GM21381 (cell line): ENCODE measurements around the gene SLC34A3.
"Not testable (repeated sequence)": the region's sequence is repeated elsewhere in the genome, so short reads cannot be mapped to it uniquely, and the experiment has no call there.

Experiments used
- ATAC-seq: cut with Tn5 transposase; IDR thresholded peaks from one replicate; pipeline ENCODE4 v1.9.1; 2021; ENCODE audit warnings: mild to moderate bottlenecking, moderate library complexity; ENCODE audit not compliant: unreplicated experiment

Gene SLC34A3

DNA sequence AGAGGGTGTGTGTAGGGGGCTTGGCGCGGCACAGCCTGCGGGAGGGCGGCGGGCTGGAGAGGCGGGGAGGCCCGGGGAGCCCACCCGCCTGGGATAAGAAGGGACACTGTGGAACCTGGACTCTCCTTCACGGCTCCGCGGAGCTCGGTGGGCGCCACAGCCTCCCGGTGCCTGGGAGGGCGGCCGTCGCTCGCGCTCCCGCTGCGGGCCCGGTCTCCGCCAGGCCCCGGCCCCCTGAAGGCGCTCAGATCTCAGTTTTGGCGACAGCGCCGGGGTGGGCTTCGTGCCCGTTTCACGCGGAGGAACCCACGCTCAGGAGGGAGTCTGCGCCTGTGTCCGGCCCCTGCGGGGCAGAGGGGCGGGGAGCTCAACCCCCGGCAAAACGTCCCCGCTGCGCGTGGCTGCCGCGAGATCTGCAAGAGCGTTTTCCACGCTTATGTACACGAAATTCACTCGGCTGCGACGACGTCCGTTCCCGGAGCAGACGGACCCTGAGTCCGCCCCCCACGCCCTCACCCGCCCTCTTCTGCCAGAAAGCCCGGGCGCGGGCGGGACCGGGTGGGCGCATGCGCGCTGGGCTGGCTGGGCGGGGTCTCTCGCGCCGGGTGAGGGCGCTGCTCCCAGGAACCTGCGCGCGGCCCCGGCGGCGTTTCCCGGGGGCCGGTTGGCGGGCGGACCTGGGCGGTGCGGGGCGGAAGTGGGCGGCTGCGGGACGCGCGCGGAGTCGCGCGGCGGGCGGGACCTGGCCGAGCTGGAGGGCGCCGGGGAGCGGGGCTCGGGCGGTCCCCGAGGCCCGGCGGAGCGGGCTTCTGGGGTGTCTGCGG, 24.1 kb downstream of the SLC34A3 start, which contains the start of gene NELFB:
TSS of gene NELFB (plus strand) at position 704 of the 824 bp plus-strand sequence.
- ATAC-seq: peak; percentile 81

DNA sequence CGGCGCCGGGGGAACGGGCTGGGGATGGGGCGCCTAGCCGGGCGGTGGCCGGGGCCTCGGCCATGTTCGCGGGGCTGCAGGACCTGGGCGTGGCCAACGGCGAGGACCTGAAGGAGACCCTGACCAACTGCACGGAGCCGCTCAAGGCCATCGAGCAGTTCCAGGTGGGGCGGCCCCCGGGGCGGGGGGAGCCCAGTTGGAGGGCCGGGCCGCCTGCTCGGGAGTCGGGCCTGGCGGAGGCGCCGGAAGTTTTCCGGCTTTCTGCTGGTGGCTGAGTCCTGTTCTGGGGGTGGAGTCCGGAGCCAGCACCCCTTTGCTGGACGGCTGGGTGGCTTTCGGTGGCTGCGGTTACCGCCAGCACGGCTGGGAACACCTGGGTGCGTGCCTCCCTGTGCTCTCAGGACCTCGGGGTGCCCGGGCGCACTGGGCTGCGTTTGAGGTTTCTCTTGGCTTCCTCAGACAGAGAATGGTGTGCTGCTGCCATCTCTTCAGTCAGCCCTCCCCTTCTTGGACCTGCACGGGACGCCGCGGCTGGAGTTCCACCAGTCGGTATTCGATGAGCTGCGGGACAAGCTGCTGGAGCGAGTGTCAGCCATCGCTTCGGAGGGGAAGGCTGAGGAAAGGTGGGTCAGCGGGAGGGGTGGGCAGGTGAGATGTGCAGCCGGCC, 24.9 kb downstream of the SLC34A3 start:
- ATAC-seq: no peak

DNA sequence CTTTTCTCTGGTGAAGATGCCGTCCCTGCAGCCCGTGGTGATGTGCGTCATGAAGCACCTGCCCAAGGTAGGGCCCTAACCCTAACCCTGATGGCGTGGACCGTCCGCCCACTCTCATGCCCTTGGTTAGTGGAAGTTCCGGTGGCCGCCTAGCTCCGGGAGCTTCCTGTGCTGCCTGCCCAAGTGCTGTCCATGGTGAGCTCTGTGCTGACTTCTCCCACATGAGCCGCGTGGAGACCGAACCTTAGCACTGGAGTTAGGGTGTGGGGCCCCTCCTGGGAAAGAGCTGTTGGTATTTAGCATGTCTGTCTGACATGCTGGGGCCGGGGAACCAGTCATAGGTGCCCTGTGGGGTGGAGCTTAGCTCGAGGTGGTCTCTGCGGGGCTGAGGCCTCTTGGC, 25.7 kb downstream of the SLC34A3 start:
- ATAC-seq: no peak

DNA sequence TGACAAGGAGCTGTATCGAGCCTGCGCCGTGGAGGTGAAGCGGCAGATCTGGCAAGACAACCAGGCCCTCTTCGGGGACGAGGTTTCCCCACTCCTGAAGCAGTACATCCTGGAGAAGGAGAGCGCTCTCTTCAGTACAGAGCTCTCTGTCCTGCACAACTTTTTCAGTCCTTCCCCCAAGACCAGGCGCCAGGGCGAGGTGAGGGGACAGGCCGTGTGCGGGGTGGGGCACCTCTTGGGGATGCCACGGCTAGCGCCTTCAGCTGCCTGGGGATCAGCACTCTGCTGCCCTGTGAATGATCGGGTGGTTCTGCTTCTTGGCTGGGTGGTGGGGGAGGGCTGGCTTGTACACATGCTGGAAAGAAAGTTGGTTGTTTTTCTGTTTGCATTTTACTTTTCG, 26.2 kb downstream of the SLC34A3 start:
- ATAC-seq: no peak

DNA sequence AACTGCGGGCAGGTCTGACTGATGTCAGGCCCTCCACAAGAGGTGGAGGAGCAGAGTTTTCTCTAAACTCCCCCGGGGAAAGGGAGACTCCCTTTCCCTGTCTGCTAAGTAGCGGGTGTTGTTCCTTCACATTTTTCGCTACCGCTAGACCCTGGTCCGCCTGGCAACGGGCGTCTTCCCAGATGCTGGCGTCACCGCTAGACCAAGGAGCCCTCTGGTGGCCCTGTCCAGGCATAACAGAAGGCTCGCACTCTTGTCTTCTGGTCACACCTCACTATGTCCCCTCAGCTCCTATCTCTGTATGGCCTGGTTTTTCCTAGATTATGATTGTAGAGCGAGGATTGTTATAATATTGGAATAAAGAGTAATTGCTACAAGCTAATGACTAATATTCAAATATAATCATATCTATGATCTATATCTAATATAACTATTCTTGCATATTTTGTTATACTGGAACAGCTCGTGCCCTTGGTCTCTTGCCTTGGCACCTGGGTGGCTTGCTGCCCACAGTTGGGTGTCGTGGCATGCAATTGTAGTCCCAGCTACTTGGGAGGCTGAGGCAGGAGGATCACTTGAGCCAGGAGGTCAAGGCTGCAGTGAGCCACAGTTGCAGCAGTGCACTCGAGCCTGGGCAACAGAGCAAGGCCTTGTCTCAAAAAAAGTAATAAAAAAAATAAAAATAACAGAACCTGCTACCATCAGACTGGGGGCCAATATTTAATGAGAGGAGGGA, 31.6 kb downstream of the SLC34A3 start:
- ATAC-seq: not testable (repeated sequence)

DNA sequence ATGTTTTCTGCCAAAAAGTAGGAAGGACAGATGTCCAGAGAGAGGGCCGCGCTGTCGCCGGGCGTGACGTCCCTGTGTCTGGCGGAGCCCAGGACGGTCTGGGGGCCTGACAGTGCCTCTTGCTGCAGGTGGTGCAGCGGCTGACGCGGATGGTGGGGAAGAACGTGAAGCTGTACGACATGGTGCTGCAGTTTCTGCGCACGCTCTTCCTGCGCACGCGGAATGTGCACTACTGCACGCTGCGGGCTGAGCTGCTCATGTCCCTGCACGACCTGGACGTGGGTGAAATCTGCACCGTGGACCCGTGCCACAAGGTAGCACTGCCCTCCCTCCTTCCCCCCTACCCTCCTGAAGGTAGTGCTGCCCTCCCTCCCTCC, 32.2 kb downstream of the SLC34A3 start:
- ATAC-seq: no peak

DNA sequence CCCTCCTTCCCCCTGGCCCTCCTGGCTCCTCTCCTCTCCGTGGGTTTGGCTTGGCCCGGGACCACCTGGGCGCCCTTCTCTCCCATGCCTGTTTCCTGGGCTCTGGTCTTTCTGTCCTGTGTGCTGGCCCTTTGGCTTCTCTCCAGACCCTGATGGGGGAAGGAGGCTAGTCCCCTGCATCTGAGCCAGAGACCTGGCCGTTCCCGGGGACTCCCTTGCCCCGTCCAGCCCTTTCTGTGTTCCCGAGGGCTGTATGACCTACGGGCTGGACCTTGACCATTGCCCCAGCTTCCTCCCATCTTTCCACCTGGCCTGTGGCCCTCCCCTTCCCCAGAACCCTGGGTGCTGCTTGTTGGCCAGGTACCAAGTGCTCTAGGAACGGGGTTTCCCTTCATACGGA, 32.8 kb downstream of the SLC34A3 start:
- no peak for ATAC-seq

DNA sequence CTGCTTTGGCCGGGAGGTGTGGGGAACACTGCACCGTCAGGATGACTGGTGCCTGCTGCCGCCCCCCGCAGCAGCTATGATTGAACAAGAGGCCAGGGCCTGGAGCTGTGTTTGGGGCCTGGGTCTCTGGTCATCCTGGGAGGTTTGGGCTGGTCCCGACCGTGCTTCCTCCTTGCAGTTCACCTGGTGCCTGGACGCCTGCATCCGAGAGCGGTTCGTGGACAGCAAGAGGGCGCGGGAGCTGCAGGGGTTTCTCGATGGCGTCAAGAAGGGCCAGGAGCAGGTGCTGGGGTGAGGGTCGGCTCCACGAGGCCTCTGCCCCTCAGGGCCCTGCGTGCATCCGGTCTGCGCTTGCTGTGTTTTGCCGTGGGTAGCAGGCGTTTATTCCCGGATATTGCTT, 33.4 kb downstream of the SLC34A3 start:
- ATAC-seq: no peak

DNA sequence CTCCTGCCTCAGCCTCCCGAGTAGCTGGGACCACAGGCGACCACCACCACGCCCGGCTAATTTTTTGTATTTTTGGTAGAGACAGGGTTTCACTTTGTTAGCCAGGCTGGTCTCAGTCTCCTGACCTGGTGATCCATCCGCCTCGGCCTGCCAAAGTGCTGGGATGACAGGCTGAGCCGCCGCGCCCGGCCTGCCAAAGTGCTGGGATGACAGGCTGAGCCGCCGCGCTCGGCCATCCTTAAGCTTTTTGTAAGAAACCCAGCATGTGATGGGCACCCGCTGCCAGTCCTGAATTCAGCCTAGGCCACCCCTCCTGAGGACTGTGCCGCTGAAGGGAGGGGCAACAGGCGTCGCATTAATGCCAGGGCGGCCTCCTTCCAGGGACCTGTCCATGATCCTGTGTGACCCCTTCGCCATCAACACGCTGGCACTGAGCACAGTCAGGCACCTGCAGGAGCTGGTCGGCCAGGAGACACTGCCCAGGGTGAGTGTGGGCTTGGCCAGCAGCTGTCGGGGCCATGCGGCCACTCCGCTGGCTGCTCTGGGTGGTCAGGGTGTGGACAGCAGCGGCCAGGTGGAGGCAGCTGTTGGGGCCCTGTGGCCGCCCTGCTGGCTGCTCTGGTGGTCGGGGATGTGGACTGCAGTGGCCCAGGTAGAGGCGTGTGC, 34.9 kb downstream of the SLC34A3 start:
- ATAC-seq: no peak

DNA sequence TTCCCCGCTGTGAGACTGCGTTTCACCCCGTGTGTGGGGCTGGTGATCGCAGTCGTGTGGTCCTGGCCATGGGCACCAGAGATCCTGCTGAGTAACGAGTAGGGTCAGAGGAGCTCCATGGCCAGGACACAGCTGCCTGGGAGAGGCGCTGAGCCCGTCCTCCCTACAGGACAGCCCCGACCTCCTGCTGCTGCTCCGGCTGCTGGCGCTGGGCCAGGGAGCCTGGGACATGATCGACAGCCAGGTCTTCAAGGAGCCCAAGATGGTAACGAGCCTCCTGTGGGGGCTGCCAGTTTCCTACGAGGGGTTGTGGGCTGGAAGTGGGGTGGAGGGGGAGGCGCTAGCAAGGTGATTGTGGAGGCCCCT, 35.4 kb downstream of the SLC34A3 start:
- no peak for ATAC-seq

DNA sequence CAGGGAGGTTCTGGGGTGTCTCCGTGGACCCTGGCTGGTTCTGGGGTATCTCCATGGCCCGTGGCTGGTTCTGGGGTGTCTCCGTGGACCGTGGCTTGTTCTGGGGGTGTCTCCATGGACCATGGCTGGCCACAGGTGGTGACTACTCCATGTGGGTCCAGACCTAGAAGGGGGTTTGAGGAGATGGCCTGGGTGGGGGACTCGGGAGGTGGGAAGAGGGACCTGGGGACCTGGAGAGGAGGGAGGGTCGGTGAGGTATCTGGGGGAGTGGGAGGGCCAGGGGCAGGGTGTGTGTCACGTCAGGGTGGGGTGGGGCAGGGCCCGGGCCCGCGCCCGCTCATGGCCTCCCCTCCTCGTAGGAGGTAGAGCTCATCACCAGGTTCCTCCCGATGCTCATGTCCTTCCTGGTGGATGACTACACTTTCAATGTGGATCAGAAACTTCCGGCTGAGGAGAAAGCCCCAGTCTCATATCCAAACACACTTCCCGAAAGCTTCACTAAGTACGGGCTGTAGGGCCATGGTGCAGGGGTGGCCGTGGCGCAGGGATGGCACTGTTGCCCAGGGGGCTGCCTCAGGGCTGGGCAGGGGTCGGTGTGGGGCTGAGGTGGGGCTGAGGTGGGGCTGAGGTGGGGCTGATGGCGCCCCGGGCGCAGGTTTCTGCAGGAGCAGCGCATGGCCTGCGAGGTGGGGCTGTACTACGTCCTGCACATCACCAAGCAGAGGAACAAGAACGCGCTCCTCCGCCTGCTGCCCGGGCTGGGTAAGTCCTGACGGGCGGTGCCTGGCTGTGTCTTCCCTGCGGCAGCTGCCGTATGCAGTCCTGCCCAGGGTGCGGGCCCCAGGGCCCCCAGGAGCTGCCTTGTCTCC, 36.1 kb downstream of the SLC34A3 start:
- no peak for ATAC-seq

DNA sequence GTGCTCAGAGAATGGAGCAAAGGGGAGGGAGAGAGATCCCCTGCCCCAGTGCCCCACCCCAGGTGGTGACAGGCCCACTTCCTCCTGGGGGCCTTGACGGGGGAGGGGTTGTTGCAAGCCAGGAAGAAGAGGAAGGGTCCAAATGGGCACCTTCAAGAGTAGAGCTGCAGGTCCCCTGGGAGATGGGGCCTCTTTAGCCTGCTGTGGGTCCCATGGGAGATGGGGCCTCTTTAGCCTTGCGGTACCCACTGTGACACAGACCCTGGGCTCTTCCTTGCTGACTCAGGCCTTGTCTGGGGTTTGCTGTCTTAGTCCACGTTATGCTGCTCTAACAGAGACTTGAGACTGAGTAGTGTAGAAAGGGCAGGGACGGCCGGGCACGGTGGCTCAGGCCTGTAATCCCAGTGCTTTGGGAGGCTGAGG, 37.2 kb downstream of the SLC34A3 start:
- ATAC-seq: no peak

DNA sequence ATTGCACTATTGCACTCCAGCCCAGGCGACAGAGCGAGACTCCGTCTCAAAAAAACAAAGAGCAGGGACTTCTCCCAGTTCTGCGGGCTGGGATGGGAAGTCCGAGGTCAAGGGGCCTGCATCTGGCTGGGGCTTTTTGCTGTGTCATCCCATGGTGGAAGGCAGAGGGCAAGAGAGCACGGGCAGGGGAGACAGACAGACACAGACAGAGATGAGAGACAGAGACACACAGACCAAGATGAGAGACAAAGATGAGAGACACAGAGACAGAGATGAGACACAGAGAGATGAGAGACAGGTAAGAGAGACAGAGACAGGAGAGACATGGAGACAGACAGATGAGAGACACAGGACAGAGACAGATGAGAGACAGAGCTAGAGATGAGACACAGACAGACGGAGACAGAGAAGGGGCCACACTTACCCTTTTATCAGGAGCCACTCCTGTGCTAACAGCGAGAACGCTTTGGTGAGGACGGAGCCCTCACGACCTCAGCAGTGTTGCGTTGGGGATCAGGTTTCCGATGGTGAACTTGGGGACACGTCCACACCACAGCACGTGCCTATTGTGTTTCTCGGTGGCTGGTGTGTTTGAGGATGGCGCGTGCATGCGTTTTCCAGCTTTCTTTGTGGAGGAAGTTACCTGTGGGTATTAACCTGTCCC, 38.0 kb downstream of the SLC34A3 start:
- ATAC-seq: no peak

DNA sequence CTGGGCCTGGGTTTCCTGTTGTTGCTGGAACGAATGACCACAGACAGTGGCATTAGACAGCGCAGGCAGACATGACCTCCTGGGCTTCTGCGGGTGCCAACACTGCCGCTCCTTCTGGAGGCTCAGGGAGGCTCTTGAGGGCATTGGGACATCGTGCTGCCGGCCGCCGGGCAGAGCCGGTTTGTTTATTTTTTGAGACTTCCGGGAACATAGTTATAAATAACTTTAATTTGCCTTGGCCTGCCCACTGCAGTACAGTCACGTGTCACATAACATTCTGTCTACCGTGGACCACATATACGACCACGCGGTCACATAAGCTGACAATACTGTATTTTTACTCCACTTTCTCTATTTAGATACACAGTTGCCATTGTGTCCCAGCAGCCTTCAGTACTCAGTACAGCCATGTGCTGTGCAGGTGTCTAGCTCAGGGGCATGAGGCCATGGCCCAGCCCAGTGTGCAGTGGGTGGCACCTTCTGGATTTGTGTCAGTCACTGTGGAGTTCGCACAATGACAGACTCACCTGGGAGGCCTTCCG, 38.6 kb downstream of the SLC34A3 start:
- no peak for ATAC-seq

DNA sequence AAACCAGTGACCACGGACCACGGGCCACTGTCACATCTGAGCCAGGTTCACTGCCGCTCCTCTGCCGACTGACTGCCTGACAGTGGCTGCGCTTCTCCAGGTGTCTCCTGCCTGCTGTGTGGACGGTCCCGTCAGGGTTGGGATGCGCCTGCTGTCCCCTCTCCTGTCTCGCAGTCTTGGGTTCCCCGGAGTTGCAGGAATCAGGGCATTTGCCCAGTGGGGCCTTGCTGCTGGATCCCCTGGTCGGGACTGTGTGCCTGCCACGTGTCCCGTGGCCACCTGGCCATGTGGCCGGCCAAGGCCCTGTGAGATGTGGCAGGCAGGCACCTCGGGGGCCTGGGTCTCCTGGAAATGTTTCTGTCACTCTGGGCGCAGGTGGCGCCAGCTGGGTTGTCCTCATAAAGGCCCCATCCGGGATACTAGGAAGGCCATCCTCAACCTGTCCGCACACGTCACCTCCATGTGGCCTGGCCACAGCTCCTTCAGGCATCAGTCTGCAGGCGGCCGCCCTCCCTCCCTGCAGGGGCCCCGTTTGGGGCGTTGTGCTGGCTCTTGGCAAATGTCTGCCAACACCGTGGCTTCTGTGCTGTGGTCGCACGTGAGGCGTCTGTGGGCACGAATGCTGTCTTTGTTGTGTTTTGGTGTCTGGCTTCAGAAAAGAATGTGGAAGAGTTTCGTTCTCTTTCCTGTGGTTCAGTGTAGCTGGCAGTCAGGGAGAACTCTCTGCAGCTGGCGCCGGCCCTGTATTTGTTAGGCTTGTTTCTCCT, 40.4 kb downstream of the SLC34A3 start:
- no peak for ATAC-seq

DNA sequence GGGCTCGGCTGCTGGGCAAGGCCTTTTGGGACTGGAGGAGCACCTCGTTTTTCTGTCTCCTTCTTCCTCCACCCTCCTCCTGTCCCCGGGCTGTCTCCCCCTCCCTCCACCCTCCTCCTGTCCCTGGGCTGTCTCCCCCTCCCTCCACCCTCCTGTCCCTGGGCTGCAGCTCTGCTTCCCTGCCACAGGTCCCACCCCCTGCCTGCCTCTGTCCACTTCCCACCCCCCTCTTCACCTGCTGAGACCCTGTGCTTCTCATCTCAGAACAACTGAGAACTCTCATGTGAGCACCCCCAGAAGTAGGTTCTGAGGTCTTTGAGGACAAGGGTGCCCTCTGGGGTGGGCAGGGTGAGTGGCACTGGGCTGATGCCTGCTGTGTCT, 41.0 kb downstream of the SLC34A3 start:
- ATAC-seq: no peak

DNA sequence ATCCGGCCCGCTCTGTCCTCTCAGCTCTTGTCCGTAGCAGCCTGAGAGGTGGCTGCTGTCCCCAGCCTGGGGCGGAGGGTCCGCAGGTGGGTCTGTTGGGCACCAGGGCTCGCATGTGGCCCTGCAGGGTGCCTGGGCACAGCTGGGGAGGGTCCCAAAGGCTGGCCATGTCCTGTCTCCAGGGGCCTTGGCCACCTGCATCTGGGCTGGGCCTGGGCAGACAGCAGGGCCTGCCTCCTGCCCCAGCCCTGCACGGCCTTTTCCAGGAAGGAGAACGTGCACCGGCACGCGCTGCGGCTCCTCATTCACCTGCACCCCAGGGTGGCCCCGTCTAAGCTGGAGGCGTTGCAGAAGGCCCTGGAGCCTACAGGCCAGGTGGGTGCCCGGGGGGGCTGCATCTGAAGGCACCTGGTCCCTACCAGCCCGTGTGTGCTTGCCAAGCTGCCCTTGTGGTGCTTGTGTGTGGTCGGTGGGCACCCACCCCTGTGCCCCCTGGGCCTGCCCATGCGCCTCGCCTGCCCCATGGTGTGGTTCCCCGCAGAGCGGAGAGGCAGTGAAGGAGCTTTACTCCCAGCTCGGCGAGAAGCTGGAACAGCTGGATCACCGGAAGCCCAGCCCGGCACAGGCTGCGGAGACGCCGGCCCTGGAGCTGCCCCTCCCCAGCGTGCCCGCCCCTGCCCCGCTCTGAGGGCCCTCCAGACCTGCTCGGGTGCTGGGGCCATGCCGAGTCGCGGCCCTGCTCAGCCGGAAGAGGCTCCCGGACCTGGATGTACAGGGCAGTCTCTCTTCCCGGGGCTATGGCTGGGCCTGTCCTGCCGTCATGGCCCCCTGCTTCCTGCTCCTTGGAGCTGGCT, 41.8 kb downstream of the SLC34A3 start:
- ATAC-seq: no peak

DNA sequence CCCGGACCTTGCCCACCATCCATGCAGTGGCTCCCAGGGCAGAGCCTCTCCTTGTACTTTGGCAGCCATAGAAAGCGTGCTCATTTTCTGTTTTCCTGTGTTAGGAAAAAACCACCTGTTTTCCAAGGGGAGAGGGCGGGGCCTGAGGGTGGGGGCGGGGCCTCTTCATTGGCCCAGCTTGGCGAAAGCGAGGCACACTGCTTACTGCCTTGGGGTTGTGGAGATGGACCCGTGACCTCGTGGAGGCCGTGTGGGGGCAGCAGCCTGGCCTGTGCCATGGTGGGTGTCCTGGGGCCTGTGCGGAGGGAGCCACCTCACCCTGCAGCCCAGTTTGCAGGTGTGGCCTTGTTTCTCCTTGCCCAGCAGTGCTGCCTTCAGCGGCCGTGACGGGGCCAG, 42.4 kb downstream of the SLC34A3 start:
- ATAC-seq: no peak
